Activated T-helper 1 cell treated with Interleukin-2 at 50 U/mL for 16 hours (primary cell): Measurements from ENCODE around the gene H6PD.

Experiments
- DNase-seq: peaks from one replicate; pipeline ENCODE4 v3.0.0-alpha.2; 2020; ENCODE audit warnings: low read depth

H6PD gene

DNA sequence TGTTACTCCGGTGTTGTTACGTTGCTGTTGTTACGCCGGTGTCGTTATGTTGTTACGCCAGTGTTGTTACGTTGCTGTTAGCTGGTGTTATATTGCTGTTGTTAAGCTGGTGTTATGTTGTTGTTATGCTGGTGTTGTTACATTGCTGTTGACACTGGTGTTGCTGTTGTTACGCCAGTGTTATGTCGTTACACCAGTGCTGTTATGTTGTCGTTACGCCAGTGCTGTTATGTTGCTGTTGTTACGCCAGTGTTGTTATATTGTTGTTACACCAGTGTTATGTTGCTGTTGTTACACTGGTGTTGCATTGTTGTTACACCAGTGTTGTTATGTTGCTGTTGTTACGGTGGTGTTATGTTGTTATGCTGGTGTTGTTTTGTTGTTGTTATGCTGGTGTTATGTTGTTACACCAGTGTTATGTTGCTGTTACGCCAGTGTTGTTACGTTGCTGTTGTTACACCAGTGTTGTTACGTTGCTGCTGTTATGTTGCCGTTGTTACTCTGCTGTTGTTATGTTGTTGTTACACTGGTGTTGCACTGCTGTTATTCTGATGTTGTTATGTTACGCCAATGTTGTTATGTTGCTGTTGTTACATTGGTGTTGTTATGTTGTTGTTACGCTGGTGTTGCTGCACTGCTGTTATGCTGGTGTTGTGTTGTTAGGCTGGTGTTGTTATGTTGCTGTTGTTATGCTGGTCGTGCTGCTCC is 25.6 kb downstream of the H6PD start:
- DNase-seq = no peak

DNA sequence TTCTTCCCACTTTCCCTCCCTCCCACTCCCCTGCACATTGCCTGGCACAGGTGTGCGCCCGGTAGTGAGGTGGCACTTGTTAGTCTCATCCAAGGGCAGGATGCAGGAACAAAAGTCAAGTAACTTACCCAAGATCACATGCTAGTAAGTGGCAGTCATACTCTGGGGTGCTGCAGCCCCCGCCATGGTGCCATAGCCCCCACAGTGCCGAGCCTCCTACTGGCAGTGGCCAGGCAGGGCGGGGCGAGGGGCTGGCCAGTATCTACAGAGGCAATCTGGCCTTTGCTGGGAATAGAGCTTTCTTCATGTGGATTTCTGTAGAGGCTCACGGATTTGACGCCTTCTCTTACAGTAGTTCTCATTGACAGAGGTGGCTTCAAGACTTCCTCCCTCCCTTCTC is 26.9 kb downstream of the H6PD start:
- DNase-seq = no peak

- no peak for DNase-seq
These were observed 27.8 kb downstream of the H6PD start for GRCh38 chr1:9262096-9262986.

DNA sequence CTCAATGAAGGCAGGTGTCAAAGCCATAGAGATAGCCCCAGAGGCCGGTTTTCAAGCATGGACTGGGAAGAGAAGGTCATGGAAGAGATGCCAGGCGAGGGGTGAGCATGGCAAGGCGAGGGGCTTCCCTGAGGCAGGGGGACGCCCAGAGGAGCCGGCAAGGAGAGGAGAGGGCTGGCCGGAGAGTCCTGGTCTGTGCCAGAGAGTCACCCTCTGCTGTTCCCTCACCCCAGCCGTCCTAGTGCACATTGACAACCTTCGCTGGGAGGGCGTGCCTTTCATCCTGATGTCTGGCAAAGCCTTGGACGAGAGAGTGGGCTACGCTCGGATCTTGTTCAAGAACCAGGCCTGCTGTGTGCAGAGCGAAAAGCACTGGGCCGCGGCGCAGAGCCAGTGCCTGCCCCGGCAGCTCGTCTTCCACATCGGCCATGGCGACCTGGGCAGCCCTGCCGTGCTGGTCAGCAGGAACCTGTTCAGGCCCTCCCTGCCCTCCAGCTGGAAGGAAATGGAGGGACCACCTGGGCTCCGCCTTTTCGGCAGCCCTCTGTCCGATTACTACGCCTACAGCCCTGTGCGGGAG is 28.8 kb downstream of the H6PD start:
- no peak for DNase-seq

GRCh38 chr1:9263984-9264872 is 29.7 kb downstream of the H6PD start:
- DNase-seq = no peak

- no peak for DNase-seq
These were observed 30.5 kb downstream of the H6PD start for GRCh38 chr1:9265037-9265436.

DNA sequence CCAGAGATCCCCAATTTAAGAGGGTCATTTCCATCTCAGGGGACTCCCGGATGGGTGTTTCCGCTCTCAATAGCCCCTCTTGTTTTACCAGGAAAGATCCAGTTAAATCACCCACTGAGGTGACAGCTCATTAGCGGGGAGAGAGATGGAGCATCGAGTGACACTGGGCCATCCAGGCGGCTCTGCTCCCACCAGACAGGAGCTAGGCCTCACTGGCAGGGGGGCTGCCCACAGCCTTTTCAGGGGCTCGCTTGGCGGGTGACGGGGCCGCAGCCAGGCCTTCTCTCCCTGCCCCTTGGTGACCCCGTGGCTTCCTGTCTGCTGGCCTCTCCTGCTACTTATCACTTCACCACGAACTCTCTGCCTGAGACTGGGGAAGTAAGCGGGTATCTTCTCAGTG is 31.4 kb downstream of the H6PD start:
- DNase-seq = no peak

GRCh38 chr1:9267352-9267686 is 32.7 kb downstream of the H6PD start:
- DNase-seq = no peak

DNA sequence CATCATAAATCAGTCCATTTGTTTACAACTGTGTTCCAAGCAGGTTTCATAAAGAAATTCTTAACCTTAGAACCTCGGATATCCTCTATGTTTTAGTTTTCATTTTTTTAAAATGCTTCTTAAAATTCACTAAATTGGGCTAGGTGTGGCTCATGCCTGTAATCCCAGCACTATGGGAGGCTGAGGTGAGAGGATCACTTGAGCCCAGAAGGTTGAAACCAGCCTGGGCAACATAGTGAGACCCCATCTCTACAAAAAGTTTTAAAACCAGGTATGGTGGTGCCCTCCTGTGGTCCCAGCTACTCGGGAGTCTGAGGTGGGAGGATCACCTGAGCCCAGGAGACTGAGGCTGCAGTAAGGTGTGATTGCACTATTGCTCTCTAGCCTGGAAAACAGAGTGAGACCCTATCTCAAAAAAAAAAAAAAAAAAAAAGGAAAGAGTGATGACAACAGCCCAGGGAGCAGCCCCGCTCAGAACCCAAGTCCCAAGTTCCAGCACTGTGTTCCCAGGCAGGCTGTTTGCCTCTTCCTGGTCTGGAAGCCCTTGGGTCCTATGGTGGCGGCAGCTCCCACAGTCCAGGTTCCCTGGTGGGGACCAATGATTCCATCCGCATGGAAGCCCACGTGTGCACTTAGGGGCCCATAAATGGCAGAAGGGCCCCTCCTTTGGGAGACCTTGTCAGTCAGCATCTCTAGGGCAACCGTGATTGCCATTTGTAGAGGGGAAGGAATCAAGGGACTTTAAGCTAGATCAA is 33.4 kb downstream of the H6PD start:
- no peak for DNase-seq

DNA sequence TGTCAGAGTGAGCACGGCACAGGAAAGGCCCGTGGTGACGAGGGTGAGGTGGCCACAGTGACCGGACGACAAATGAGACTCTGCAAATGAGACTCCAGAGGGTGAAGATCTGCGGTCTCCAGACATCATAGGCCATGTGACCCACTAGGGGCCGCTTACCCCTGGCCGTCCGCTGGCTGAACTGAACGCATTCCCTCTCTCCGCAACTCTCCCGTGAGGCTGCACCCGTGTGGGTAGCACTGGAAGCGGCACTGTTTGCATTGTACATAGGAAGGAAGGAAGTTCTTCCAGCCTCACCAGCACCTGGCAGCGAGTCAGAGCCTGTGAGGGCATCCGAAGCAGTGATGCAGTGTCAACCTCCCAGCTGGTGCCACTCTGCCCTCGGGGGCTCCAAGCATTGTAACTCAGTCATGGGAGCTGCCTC is 34.5 kb downstream of the H6PD start:
- DNase-seq = no peak

DNA sequence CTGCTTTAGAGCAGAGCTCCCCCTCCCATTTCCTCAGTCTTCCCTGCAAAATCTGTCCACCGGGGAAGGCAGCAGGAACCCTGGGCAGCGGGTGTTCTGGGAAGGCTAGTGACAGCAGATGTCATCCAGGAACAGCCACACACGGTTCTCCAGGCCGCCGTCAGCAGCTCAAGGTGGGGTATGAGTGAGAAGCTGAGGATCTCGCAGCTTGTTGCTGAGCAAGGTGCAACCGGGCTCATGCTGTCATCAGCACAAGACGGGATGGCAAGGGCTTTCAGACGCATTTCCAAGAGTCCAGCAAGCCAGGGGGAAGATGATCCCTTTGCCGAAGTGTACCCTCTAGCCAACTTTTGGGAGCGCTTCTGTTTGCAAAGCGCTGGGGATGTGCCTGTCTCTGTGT is 35.1 kb downstream of the H6PD start:
- DNase-seq = no peak

DNA sequence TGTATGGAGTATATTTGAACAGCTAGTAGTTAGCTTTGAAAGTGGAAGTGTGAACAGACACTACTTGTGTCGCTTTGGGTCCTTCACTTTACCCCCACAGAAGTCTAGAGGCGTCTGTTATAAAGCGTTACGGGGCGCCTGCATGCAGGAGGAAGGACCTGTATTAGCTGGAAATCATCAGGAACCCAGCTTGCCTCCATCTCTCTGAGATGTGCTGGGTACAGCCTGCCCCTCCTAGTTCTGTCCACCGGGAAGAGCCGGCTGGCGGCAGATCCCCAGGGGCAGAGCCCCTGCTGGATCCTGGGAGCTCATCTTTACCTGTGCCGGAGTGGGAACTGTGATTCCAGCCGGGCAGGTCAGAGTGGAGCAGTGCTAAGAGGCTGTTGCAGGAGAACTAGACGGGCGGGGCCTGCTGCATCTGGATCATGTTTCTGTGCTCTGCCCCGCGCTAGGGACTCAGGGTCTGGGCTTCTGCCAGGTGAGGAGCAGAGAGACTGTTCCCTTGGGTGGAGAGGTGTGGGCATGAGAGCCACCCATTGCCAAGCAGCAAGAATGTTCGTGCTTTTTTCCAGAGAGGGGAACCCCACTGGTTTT is 35.8 kb downstream of the H6PD start:
- DNase-seq = no peak

GRCh38 chr1:9271283-9271682 is 36.7 kb downstream of the H6PD start:
- no peak for DNase-seq

- DNase-seq = no peak
These were observed 37.5 kb downstream of the H6PD start for GRCh38 chr1:9271861-9272595.

DNA sequence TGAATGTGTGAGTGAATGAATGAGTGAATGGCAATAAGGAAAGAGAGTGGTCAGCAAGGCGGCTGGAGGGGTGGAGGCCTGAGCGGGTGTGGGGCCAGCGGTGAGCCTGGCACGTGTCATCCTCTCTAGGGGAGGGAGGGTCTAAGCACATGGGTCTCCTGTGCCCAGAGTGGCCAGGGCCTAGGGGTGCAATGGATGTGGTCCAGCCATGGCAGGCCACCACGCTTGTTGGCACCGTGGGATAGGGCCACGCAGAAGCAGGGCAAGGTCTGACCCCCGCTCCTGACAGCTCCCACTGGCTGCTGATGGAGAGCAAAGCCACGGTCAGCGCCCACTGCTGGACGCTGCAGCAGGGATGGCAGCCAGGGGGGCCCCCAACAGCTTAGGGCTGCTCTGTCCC is 38.6 kb downstream of the H6PD start:
- no peak for DNase-seq

- DNase-seq = no peak
These were observed 40.6 kb downstream of the H6PD start for GRCh38 chr1:9275161-9275560.

DNA sequence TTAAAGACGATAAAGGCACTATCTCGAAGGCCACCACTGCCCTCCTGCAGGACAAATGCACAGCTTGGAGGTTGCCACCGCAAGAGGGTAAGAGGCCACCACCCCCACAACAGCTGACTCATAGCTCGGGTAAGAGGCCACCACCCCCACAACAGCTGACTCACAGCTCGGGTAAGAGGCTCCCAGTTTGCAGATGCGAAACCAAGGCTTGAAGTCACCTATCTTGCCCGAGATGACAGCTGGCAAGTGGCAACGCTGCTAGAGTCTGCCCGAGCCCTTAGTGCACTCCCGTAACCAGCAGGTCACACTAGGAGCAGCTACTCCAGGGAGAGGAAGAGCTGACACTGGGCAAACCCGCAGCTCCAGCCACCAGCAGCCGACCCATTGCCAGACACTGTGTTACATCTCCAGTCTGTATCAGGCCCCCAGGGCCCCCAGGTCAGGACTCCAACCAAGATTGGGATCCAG is 41.0 kb downstream of the H6PD start:
- peak; percentile 27 for DNase-seq

GRCh38 chr1:9278116-9278515 is 43.5 kb downstream of the H6PD start:
- DNase-seq = no peak

DNA sequence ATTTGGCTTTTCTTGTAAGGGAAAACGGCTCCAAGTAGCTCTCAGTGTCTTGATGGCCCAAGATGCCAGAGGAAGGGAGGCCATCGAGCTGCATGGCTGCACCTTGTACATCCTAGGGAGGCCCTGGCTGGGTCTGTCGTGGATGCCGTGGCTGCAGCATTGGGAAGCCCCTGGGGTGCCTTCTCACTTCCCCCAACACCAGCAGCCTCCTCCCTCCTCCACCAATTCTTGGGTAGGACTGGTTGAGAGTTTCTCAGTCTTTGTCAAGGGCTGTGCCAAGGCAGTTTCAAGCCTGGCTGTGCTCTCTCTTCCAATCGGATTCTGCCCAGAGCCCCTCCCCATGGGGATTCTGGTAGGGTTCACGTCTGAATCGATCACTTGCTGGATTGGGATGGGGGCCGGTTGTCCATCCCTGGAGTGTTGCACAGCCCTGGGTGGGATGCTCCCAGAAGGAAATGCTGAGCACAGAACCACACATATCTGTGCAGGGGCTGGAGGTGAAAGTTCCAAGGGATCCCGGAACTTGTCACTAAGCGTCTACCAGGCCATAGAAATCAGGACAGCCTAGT is 44.1 kb downstream of the H6PD start:
- DNase-seq = no peak
